ENCODE results near the gene PIK3CB. TPM values are rescaled to one million over a fixed set of nuclear protein-coding genes. Genes with fewer than 3 reads are reported as not detected.

PIK3CB gene
- total RNA-seq, 1 experiment from 2014 or later: 16.4 TPM

DNA sequence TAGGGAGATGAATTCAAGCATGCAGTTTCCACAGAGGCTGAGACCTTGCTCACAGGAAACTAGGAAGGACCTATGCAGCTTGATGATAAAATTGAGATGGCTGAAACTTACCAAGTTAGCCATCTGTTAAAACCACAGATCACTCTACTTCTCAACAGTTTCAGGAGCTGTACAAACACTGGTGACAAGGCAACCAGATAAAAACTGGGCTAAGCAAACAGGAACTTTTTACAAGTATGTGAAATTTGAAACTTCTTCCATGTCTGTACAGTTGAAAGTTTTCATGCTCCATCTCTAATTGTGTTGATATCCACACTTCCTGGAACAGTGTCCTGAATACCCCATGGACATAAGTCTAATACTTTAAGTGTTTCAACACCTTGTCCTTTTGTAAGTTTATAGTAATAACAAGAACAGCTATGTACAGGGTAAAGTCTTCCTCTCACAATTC lies 147.9 kb downstream of the PIK3CB start:
- POLR2A ChIA-PET (ENCODE audit: low non-redundant PET): interaction anchor here (0.6 kb wide), 1 partner anchor 56 kb away, joined by 8 read pairs; no protein-coding TSS in a partner anchor
- Histone ChIP-seq H3K4me1 (ENCODE audit: insufficient read depth, low read length, poor library complexity, severe bottlenecking) (peaks cover 38% of the 10 kb centered on the region), H3K36me3 (ENCODE audit: insufficient read depth, low read length, poor library complexity, severe bottlenecking) (no peaks in the 10 kb centered on the region), H3K27me3 (replicated peaks; ENCODE audit: insufficient read depth, low read depth, low read length, poor library complexity) (no peaks in the 10 kb centered on the region), H3K27ac (ENCODE audit: low read depth, low read length, poor library complexity, severe bottlenecking) (peak overlapping the region; percentile 11), H3K4me3 (ENCODE audit: low read depth, low read length, poor library complexity, severe bottlenecking) (no peak overlapping the region), H3K9me3 (ENCODE audit: low read depth, low read length, poor library complexity, severe bottlenecking) (no peaks in the 10 kb centered on the region)
- BruUV-seq (replicated peaks): no TSS peak
- intact Hi-C loops (cut with micrococcal nuclease; ENCODE audit: unreplicated experiment): no loop called here
- peak; percentile 21 for DNase-seq (ENCODE audit: low spot score)
- CTCF ChIA-PET: interaction anchor here (1.0 kb wide), 1 partner anchor 237 kb away, joined by 6 read pairs; no protein-coding TSS in a partner anchor
- TF ChIP-seq, protein P1, sequence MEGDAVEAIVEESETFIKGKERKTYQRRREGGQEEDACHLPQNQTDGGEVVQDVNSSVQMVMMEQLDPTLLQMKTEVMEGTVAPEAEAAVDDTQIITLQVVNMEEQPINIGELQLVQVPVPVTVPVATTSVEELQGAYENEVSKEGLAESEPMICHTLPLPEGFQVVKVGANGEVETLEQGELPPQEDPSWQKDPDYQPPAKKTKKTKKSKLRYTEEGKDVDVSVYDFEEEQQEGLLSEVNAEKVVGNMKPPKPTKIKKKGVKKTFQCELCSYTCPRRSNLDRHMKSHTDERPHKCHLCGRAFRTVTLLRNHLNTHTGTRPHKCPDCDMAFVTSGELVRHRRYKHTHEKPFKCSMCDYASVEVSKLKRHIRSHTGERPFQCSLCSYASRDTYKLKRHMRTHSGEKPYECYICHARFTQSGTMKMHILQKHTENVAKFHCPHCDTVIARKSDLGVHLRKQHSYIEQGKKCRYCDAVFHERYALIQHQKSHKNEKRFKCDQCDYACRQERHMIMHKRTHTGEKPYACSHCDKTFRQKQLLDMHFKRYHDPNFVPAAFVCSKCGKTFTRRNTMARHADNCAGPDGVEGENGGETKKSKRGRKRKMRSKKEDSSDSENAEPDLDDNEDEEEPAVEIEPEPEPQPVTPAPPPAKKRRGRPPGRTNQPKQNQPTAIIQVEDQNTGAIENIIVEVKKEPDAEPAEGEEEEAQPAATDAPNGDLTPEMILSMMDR (conservative IDR thresholded peaks at IDR 0.05; ENCODE audit: low read depth, low read length): no peak
- no peak for TF ChIP-seq EZH2 (IDR thresholded peaks at IDR 0.05; ENCODE audit: borderline replicate concordance, low read depth, low read length, poor library complexity, severe bottlenecking)

DNA sequence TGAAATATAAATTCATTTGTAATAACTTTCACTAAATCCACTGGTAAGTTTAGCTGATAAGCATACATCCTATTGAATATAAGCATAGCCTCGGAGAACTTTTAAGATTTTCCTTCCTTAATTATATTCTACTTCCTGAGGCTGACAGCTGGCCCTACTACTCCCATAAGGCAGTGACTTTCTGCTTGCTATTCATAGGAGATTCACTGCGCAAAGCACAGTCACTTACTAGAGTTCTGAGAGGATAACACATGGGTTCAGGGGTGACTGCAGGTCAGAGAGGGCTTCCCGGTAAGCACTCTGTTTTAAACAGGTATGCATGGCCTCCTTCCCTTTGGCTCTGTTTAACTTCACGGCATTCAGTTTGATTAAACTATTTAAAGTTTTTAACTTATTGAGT lies 150.3 kb downstream of the PIK3CB start:
- Histone ChIP-seq H3K4me3 (ENCODE audit: low read depth, low read length, poor library complexity, severe bottlenecking) (no peak overlapping the region), H3K4me1 (ENCODE audit: insufficient read depth, low read length, poor library complexity, severe bottlenecking) (peaks cover 47% of the 10 kb centered on the region), H3K9me3 (ENCODE audit: low read depth, low read length, poor library complexity, severe bottlenecking) (no peaks in the 10 kb centered on the region), H3K27ac (ENCODE audit: low read depth, low read length, poor library complexity, severe bottlenecking) (no peak overlapping the region), H3K27me3 (replicated peaks; ENCODE audit: insufficient read depth, low read depth, low read length, poor library complexity) (no peaks in the 10 kb centered on the region), H3K36me3 (ENCODE audit: insufficient read depth, low read length, poor library complexity, severe bottlenecking) (no peaks in the 10 kb centered on the region)
- intact Hi-C loops (cut with micrococcal nuclease; ENCODE audit: unreplicated experiment): loop anchor here (2.0 kb wide), 1 partner anchor 52 kb away; no protein-coding TSS in a partner anchor
- ChIA-PET POLR2A (ENCODE audit: low non-redundant PET) (no interaction called here), CTCF (no interaction called here)
- TF ChIP-seq EZH2 (IDR thresholded peaks at IDR 0.05; ENCODE audit: borderline replicate concordance, low read depth, low read length, poor library complexity, severe bottlenecking): no peak
- TF ChIP-seq, protein P1 (conservative IDR thresholded peaks at IDR 0.05; ENCODE audit: low read depth, low read length): no peak
- no TSS peak for BruUV-seq (replicated peaks)
- peak; percentile 11 for DNase-seq (ENCODE audit: low spot score)

DNA sequence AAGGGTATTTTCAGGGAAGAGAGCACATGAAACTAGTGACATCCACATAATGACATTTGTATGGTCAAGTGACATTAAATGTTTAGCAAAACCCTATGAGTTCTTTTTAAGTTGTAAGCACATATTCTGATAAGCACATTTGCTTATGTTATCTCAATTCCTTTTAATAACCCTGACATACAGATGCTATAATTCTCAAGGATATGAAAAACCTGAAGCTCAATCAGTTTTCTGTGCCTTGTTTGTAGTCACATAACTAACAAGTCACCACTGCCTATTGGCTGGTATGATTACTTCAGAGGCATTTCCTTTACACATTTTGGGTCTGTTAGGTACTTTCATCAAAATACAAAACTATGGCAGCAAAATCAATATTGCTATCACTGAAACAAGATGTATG lies 152.1 kb downstream of the PIK3CB start:
- no peak for DNase-seq (ENCODE audit: low spot score)
- H3K9me3 ChIP-seq (ENCODE audit: low read depth, low read length, poor library complexity, severe bottlenecking): no peaks in the 10 kb centered on the region
- H3K27ac ChIP-seq (ENCODE audit: low read depth, low read length, poor library complexity, severe bottlenecking): peak overlapping the region; percentile 51
- ChIA-PET POLR2A (ENCODE audit: low non-redundant PET) (no interaction called here), CTCF (no interaction called here)
- intact Hi-C loops (cut with micrococcal nuclease; ENCODE audit: unreplicated experiment): no loop called here
- peaks cover 47% of the 10 kb centered on the region for H3K4me1 ChIP-seq (ENCODE audit: insufficient read depth, low read length, poor library complexity, severe bottlenecking)
- no peaks in the 10 kb centered on the region for H3K27me3 ChIP-seq (replicated peaks; ENCODE audit: insufficient read depth, low read depth, low read length, poor library complexity)
- BruUV-seq (replicated peaks): no TSS peak
- TF ChIP-seq, protein P1 (conservative IDR thresholded peaks at IDR 0.05; ENCODE audit: low read depth, low read length): no peak
- no peak for TF ChIP-seq EZH2 (IDR thresholded peaks at IDR 0.05; ENCODE audit: borderline replicate concordance, low read depth, low read length, poor library complexity, severe bottlenecking)
- no peak overlapping the region for H3K4me3 ChIP-seq (ENCODE audit: low read depth, low read length, poor library complexity, severe bottlenecking)
- H3K36me3 ChIP-seq (ENCODE audit: insufficient read depth, low read length, poor library complexity, severe bottlenecking): no peaks in the 10 kb centered on the region

Measured in A673 (cell line).